ENCODE results near the gene GRM1. TPM values are rescaled to one million over a fixed set of nuclear protein-coding genes. Genes with fewer than 3 reads are reported as not detected.

Gene GRM1
- total RNA-seq, 2 experiments from 2014 or later, result not detected

DNA sequence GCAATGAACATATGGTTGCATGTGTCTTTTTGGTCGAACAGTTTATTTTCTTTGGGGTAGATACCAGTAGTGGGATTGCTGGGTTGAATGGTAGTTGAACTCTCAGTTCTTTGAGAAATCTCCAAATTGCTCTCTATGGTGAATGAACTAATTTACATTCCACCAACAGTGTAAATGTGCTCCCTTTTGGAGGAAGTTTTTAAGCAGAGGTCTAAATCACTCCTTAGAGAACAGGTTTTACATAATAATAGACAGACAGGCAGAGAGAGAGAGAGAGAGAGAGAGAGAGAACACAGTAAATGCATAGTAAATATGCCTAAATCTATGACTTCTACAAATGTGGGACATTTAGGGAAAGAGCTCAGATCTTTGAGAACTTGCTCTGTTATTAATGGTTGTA lies 37.6 kb downstream of the GRM1 start:
- Mint-ChIP-seq H3K9me3 (no peaks in the 10 kb centered on the region), H3K27ac (no peak overlapping the region), H3K36me3 (ENCODE audit: low read depth) (no peaks in the 10 kb centered on the region), H3K27me3 (peaks cover 7% of the 10 kb centered on the region), H3K4me3 (no peak overlapping the region), H3K4me1 (ENCODE audit: low read depth) (no peaks in the 10 kb centered on the region)
- no peaks in the 10 kb centered on the region for H3K36me3 ChIP-seq (ENCODE audit: insufficient read depth, low read length)
- ChIA-PET CTCF (no interaction called here), POLR2A (no interaction called here)
- H3K9me3 ChIP-seq (ENCODE audit: control insufficient read depth in 1 of 2, insufficient read depth in 1 of 2, low read length in 2 of 2), result no peaks in the 10 kb centered on the region
- H3K27ac ChIP-seq (ENCODE audit: low read depth in 1 of 2, low read length in 2 of 2), result no peak overlapping the region
- TF ChIP-seq, protein P1, sequence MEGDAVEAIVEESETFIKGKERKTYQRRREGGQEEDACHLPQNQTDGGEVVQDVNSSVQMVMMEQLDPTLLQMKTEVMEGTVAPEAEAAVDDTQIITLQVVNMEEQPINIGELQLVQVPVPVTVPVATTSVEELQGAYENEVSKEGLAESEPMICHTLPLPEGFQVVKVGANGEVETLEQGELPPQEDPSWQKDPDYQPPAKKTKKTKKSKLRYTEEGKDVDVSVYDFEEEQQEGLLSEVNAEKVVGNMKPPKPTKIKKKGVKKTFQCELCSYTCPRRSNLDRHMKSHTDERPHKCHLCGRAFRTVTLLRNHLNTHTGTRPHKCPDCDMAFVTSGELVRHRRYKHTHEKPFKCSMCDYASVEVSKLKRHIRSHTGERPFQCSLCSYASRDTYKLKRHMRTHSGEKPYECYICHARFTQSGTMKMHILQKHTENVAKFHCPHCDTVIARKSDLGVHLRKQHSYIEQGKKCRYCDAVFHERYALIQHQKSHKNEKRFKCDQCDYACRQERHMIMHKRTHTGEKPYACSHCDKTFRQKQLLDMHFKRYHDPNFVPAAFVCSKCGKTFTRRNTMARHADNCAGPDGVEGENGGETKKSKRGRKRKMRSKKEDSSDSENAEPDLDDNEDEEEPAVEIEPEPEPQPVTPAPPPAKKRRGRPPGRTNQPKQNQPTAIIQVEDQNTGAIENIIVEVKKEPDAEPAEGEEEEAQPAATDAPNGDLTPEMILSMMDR (IDR thresholded peaks at IDR 0.05), result no peak
- H3K4me3 ChIP-seq (ENCODE audit: low read length), result no peak overlapping the region
- DNase-seq (no peak), ATAC-seq (ENCODE audit: poor library complexity) (no peak)
- no peaks in the 10 kb centered on the region for H3K27me3 ChIP-seq (ENCODE audit: control insufficient read depth in 1 of 2, insufficient read depth in 2 of 2, low read length in 2 of 2)
- intact Hi-C loops (cut with DNase I, micrococcal nuclease), result no loop called here
- no peaks in the 10 kb centered on the region for H3K4me1 ChIP-seq (ENCODE audit: insufficient read depth, low read length)

DNA sequence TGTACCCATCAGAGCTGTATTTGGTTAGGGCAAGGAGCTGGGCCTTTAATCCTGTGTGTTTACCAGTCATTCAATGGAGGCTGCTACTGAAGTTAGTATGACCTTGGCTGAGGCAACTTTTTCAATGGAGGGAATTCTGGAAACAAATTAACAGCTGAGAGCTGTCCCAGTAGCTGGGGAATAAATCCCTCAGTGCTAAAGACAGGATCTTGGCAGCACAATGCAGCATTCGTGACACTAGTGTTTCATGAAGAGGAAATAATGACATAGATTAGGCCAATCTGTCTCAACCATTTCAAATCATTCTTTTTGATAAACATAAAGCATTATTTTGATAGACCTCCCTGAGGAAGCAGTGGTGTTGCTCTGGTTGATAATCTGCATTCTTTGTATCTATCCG lies 42.9 kb downstream of the GRM1 start:
- Mint-ChIP-seq H3K36me3 (ENCODE audit: low read depth) (no peaks in the 10 kb centered on the region), H3K27ac (no peak overlapping the region), H3K9me3 (no peaks in the 10 kb centered on the region), H3K27me3 (peaks cover 9% of the 10 kb centered on the region), H3K4me3 (no peak overlapping the region), H3K4me1 (ENCODE audit: low read depth) (no peaks in the 10 kb centered on the region)
- ChIA-PET CTCF (no interaction called here), POLR2A (no interaction called here)
- TF ChIP-seq, protein P1 (IDR thresholded peaks at IDR 0.05), result no peak
- H3K4me3 ChIP-seq (ENCODE audit: low read length), result no peak overlapping the region
- DNase-seq (no peak), ATAC-seq (ENCODE audit: poor library complexity) (no peak)
- no peaks in the 10 kb centered on the region for H3K36me3 ChIP-seq (ENCODE audit: insufficient read depth, low read length)
- no peak overlapping the region for H3K27ac ChIP-seq (ENCODE audit: low read depth in 1 of 2, low read length in 2 of 2)
- H3K4me1 ChIP-seq (ENCODE audit: insufficient read depth, low read length), result no peaks in the 10 kb centered on the region
- intact Hi-C loops (cut with DNase I, micrococcal nuclease), result no loop called here
- no peaks in the 10 kb centered on the region for H3K27me3 ChIP-seq (ENCODE audit: control insufficient read depth in 1 of 2, insufficient read depth in 2 of 2, low read length in 2 of 2)
- no peaks in the 10 kb centered on the region for H3K9me3 ChIP-seq (ENCODE audit: control insufficient read depth in 1 of 2, insufficient read depth in 1 of 2, low read length in 2 of 2)

DNA sequence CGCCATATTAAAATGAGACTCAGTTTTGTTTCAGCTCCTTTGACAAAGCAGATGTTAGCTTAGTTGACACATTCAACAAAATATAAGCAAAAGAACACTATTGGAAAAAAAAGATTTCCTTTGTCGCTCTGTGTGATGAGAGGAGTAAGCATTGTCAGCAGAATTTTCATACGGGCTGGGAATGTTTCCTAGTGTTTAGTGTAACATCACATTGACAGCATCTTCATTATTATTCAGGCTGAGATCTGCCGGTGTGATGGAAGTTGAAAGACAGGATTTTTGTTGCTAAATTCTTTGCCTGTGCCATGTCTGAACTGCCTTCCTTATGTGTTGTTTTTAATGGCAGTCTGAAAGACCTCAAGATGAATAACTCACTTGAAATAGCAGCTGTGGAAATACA lies 49.1 kb downstream of the GRM1 start:
- ChIA-PET POLR2A (no interaction called here), CTCF (no interaction called here)
- Histone ChIP-seq H3K27me3 (ENCODE audit: control insufficient read depth in 1 of 2, insufficient read depth in 2 of 2, low read length in 2 of 2) (no peaks in the 10 kb centered on the region), H3K9me3 (ENCODE audit: control insufficient read depth in 1 of 2, insufficient read depth in 1 of 2, low read length in 2 of 2) (no peaks in the 10 kb centered on the region), H3K36me3 (ENCODE audit: insufficient read depth, low read length) (no peaks in the 10 kb centered on the region), H3K4me3 (ENCODE audit: low read length) (no peak overlapping the region), H3K4me1 (ENCODE audit: insufficient read depth, low read length) (no peaks in the 10 kb centered on the region), H3K27ac (ENCODE audit: low read depth in 1 of 2, low read length in 2 of 2) (no peak overlapping the region)
- intact Hi-C loops (cut with DNase I, micrococcal nuclease), result no loop called here
- Mint-ChIP-seq H3K36me3 (ENCODE audit: low read depth) (no peaks in the 10 kb centered on the region), H3K9me3 (no peaks in the 10 kb centered on the region), H3K27ac (no peak overlapping the region), H3K27me3 (peaks cover 4% of the 10 kb centered on the region), H3K4me3 (no peak overlapping the region), H3K4me1 (ENCODE audit: low read depth) (no peaks in the 10 kb centered on the region)
- TF ChIP-seq, protein P1 (IDR thresholded peaks at IDR 0.05), result no peak
- ATAC-seq (ENCODE audit: poor library complexity), result no peak
- DNase-seq, result no peak

All from CD4-positive, alpha-beta T cell (primary cell).